Left renal pelvis (tissue), 4 donors: ENCODE measurements around the gene TGFBR1. TPM values are rescaled to one million over a fixed set of nuclear protein-coding genes. Genes with fewer than 3 reads are reported as not detected.
A peak's percentile ranks its signal among the peaks of the same experiment; 100 is the strongest.

ENCODE experiments used
- DNase-seq, 4 donors: peaks; one replicate each; pipeline ENCODE4 v3.0.0-alpha.2; 2013; ENCODE audit warnings: low read depth in 4 of 4, low spot score in 3 of 4
- polyA plus RNA-seq, 4 donors: library from polyadenylated mRNA; unstranded; fragments of 120-200 nt; gene quantifications; one replicate each; pipeline ENCODE4 v1.2.1, GENCODE V29; 2013; ENCODE audit not compliant: insufficient read length in 4 of 4

TGFBR1 gene
- polyA plus RNA-seq, 4 donors: 39.7 to 55.9 (median 49.3) TPM

- DNase-seq: no peak
Measured at GRCh38 chr9:99166149-99166548, 61.2 kb downstream of the TGFBR1 start.

GRCh38 chr9:99167119-99167518, 62.2 kb downstream of the TGFBR1 start:
- no peak for DNase-seq

- DNase-seq: no peak
Measured at GRCh38 chr9:99167694-99168093, 62.8 kb downstream of the TGFBR1 start.

- DNase-seq: no peak
Measured at GRCh38 chr9:99169086-99169485, 64.2 kb downstream of the TGFBR1 start.

GRCh38 chr9:99169982-99170761, 65.3 kb downstream of the TGFBR1 start:
- peak in 1 of 4 donors; percentile 33 for DNase-seq

GRCh38 chr9:99171225-99172123, 66.6 kb downstream of the TGFBR1 start:
- DNase-seq: no peak

GRCh38 chr9:99172124-99173091, 67.5 kb downstream of the TGFBR1 start:
- no peak for DNase-seq

- no peak for DNase-seq
Measured at GRCh38 chr9:99173570-99174504, 68.9 kb downstream of the TGFBR1 start.

- no peak for DNase-seq
Measured at GRCh38 chr9:99176527-99177013, 71.7 kb downstream of the TGFBR1 start.

- DNase-seq: no peak
Measured at GRCh38 chr9:99177576-99178366, 72.9 kb downstream of the TGFBR1 start.

- DNase-seq: no peak
Measured at GRCh38 chr9:99178912-99179872, 74.3 kb downstream of the TGFBR1 start.

- DNase-seq: no peak
Measured at GRCh38 chr9:99180199-99180598, 75.3 kb downstream of the TGFBR1 start.

- no peak for DNase-seq
Measured at GRCh38 chr9:99180662-99181061, 75.7 kb downstream of the TGFBR1 start.

GRCh38 chr9:99181206-99181605, 76.3 kb downstream of the TGFBR1 start:
- no peak for DNase-seq

- DNase-seq: no peak
Measured at GRCh38 chr9:99181621-99182020, 76.7 kb downstream of the TGFBR1 start.

- no peak for DNase-seq
Measured at GRCh38 chr9:99182356-99182755, 77.4 kb downstream of the TGFBR1 start.

- DNase-seq: no peak
Measured at GRCh38 chr9:99183616-99184015, 78.7 kb downstream of the TGFBR1 start.
